Caco-2 (cell line): ENCODE data around the gene INAVA. TPM values are rescaled to one million over a fixed set of nuclear protein-coding genes. Genes with fewer than 3 reads are reported as not detected.

Experiments
- BruUV-seq: library from RNA; stranded (reverse); fragments of 400-500 nt; replicated peaks from 2 replicates; lab custom pipeline; 2021; lab: Mats Ljungman, UMichigan
- CTCF ChIA-PET: fragments of 300-600 bp; sonication (Branson Sonifier 250); formaldehyde crosslinking; loops from one replicate; lab custom pipeline; 2022; ENCODE audit warnings: antibody characterized with exemption; lab: Charles Lee
- POLR2A ChIA-PET: fragments of 300-600 bp; sonication (Branson Sonifier 250); formaldehyde crosslinking; loops from one replicate; lab custom pipeline; 2022; ENCODE audit warnings: antibody characterized with exemption; lab: Charles Lee
- DNase-seq, 2 experiments: peaks; one replicate each; pipeline versions ENCODE4 v3.0.0 to v3.0.0-alpha.2; 2020 to 2022
- H3K27me3 ChIP-seq: replicated peaks from 2 replicates; pipeline ENCODE4 v1.6.0; 2011; ENCODE audit warnings: low read length; ENCODE audit not compliant: control insufficient read depth, insufficient read depth
- H3K36me3 ChIP-seq: 2 replicates; pipeline ENCODE4 v1.5.1; 2011; ENCODE audit warnings: low read length; ENCODE audit not compliant: control insufficient read depth, insufficient read depth
- H3K4me1 ChIP-seq: fragments of 250-450 bp; sonication (Bioruptor Pico); 2 replicates; pipeline ENCODE4 v1.5.1; 2020; ENCODE audit warnings: mild to moderate bottlenecking
- H3K4me3 ChIP-seq: 2 replicates; pipeline ENCODE4 v1.5.1; 2011; ENCODE audit warnings: low read depth, mild to moderate bottlenecking, control low read depth, low read length
- H3K9me3 ChIP-seq: fragments of 250-450 bp; sonication (Bioruptor Pico); 2 replicates; pipeline ENCODE4 v1.5.1; 2020; ENCODE audit warnings: mild to moderate bottlenecking, moderate library complexity
- H3K27ac Mint-ChIP-seq: one replicate; pipeline ENCODE4 v1.8.0; 2022; ENCODE audit warnings: mixed read lengths; ENCODE audit not compliant: unreplicated experiment
- H3K27me3 Mint-ChIP-seq: one replicate; pipeline ENCODE4 v1.8.0; 2022; ENCODE audit warnings: mixed read lengths; ENCODE audit not compliant: insufficient read depth, unreplicated experiment
- H3K36me3 Mint-ChIP-seq: one replicate; pipeline ENCODE4 v1.8.0; 2022; ENCODE audit warnings: mild to moderate bottlenecking, mixed read lengths; ENCODE audit not compliant: insufficient read depth, unreplicated experiment
- H3K4me1 Mint-ChIP-seq: one replicate; pipeline ENCODE4 v1.8.0; 2022; ENCODE audit warnings: low read depth, mixed read lengths; ENCODE audit not compliant: unreplicated experiment
- H3K4me3 Mint-ChIP-seq: one replicate; pipeline ENCODE4 v1.8.0; 2022; ENCODE audit warnings: mild to moderate bottlenecking, moderate library complexity, mixed read lengths; ENCODE audit not compliant: unreplicated experiment
- H3K9me3 Mint-ChIP-seq: one replicate; pipeline ENCODE4 v1.8.0; 2022; ENCODE audit warnings: mixed read lengths; ENCODE audit not compliant: unreplicated experiment
- intact Hi-C: fragments of 100-400 bp; cut with micrococcal nuclease; formaldehyde crosslinking; loops from one replicate; pipeline ENCODE4 v1.10.0; 2022; ENCODE audit not compliant: unreplicated experiment
- total RNA-seq: library from RNA; stranded (reverse); gene quantifications from 2 replicates; pipeline ENCODE4 v1.2.3, GENCODE V29; 2022
- TF ChIP-seq, protein P1 (sequence below), 2 experiments: fragments of 200-600 bp in 1 of 2; IDR thresholded peaks; 1 replicate in 1 of 2; 2 replicates in 1 of 2; pipeline versions ENCODE4 v1.5.1 to v1.8.0; 2011 to 2022; ENCODE audit warnings: antibody characterized with exemption in 1 of 2, control low read depth in 1 of 2, inconsistent platforms in 1 of 2, low read depth in 1 of 2, low read length in 1 of 2, mild to moderate bottlenecking in 1 of 2, moderate library complexity in 1 of 2; ENCODE audit not compliant: insufficient read depth in 1 of 2, severe bottlenecking in 1 of 2, unreplicated experiment in 1 of 2

The INAVA gene
- total RNA-seq, 1 experiment from 2014 or later, result 123 TPM

- H3K9me3 Mint-ChIP-seq, result no peaks in the 10 kb centered on the region
- H3K9me3 ChIP-seq, result no peaks in the 10 kb centered on the region
- H3K36me3 ChIP-seq, result peaks cover 13% of the 10 kb centered on the region
- POLR2A ChIA-PET, result interaction anchor here (0.5 to 2.3 kb wide), 13 partner anchors 8 to 1029 kb away, joined by 3 to 17 read pairs (median 4); partner anchors contain the start of genes DDX59 and KIF21B
- H3K27me3 Mint-ChIP-seq, result no peaks in the 10 kb centered on the region
- no TSS peak for BruUV-seq
- CTCF ChIA-PET, result interaction anchor here (0.8 to 1.9 kb wide), 5 partner anchors 12 to 274 kb away, joined by 3 to 13 read pairs (median 4); no protein-coding TSS in a partner anchor
- intact Hi-C loops, result no loop called here
- peak overlapping the region; percentile 94 for H3K27ac Mint-ChIP-seq
- H3K4me1 ChIP-seq, result peaks cover 38% of the 10 kb centered on the region
- no peaks in the 10 kb centered on the region for H3K27me3 ChIP-seq
- peak overlapping the region; percentile 97 for H3K4me3 Mint-ChIP-seq
- peak overlapping the region; percentile 73 for H3K4me3 ChIP-seq
- DNase-seq, result peak in 1 of 2 experiments; percentile 82
- TF ChIP-seq, protein P1, sequence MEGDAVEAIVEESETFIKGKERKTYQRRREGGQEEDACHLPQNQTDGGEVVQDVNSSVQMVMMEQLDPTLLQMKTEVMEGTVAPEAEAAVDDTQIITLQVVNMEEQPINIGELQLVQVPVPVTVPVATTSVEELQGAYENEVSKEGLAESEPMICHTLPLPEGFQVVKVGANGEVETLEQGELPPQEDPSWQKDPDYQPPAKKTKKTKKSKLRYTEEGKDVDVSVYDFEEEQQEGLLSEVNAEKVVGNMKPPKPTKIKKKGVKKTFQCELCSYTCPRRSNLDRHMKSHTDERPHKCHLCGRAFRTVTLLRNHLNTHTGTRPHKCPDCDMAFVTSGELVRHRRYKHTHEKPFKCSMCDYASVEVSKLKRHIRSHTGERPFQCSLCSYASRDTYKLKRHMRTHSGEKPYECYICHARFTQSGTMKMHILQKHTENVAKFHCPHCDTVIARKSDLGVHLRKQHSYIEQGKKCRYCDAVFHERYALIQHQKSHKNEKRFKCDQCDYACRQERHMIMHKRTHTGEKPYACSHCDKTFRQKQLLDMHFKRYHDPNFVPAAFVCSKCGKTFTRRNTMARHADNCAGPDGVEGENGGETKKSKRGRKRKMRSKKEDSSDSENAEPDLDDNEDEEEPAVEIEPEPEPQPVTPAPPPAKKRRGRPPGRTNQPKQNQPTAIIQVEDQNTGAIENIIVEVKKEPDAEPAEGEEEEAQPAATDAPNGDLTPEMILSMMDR (IDR thresholded peaks at IDR 0.05; ENCODE audit: insufficient read depth in 1 of 2, low read depth in 1 of 2, low read length in 1 of 2, severe bottlenecking in 1 of 2, unreplicated experiment in 1 of 2), result no peak
- peaks cover 83% of the 10 kb centered on the region for H3K36me3 Mint-ChIP-seq
- peaks cover 31% of the 10 kb centered on the region for H3K4me1 Mint-ChIP-seq
Measured at GRCh38 chr1:200895801-200896530, 1.3 kb downstream of the INAVA start.

- Histone ChIP-seq H3K9me3 (no peaks in the 10 kb centered on the region), H3K4me3 (peak overlapping the region; percentile 73), H3K27me3 (no peaks in the 10 kb centered on the region), H3K36me3 (peaks cover 17% of the 10 kb centered on the region), H3K4me1 (peaks cover 38% of the 10 kb centered on the region)
- no peaks in the 10 kb centered on the region for H3K27me3 Mint-ChIP-seq
- CTCF ChIA-PET, result interaction anchor here (0.6 to 1.9 kb wide), 6 partner anchors 11 to 274 kb away, joined by 3 to 13 read pairs (median 4); no protein-coding TSS in a partner anchor
- peak overlapping the region; percentile 97 for H3K4me3 Mint-ChIP-seq
- peaks cover 83% of the 10 kb centered on the region for H3K36me3 Mint-ChIP-seq
- TF ChIP-seq, protein P1 (IDR thresholded peaks at IDR 0.05; ENCODE audit: insufficient read depth in 1 of 2, low read depth in 1 of 2, low read length in 1 of 2, severe bottlenecking in 1 of 2, unreplicated experiment in 1 of 2), result no peak
- POLR2A ChIA-PET, result interaction anchor here (0.6 to 2.3 kb wide), 11 partner anchors 8 to 1028 kb away, joined by 3 to 17 read pairs (median 4); partner anchors contain the start of gene DDX59
- H3K4me1 Mint-ChIP-seq, result peaks cover 38% of the 10 kb centered on the region
- no peaks in the 10 kb centered on the region for H3K9me3 Mint-ChIP-seq
- DNase-seq, result peak; percentile 97 to 98
- no TSS peak for BruUV-seq
- peak overlapping the region; percentile 94 for H3K27ac Mint-ChIP-seq
- intact Hi-C loops, result loop anchor here (1.0 kb wide), 1 partner anchor 11 kb away; no protein-coding TSS in a partner anchor
Measured at GRCh38 chr1:200896531-200897196, 2.0 kb downstream of the INAVA start.

DNA sequence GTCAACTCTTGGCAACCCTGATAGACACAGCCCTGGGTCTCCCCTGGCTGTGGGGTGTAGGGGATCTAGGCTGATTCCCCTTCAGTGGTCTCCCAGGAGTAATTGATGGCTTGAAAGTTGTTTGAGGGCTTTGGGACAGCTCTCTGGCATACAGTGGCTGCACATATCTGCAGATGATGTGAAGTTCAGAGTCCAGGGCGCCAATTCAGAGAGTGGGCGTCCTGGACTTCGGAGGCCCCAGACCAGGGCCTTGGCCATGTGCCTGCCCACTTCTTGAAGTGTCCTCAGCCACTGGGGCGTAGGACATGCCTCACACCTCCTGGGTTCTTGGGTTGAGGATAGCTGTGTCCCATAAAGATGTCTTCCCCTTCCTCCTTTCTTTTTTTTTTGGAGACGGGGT lies 2.6 kb downstream of the INAVA start:
- Mint-ChIP-seq H3K4me1 (peaks cover 43% of the 10 kb centered on the region), H3K36me3 (peaks cover 87% of the 10 kb centered on the region), H3K27ac (peak overlapping the region; percentile 94), H3K4me3 (peak overlapping the region; percentile 97), H3K27me3 (no peaks in the 10 kb centered on the region), H3K9me3 (no peaks in the 10 kb centered on the region)
- CTCF ChIA-PET, result interaction anchor here (0.6 to 1.9 kb wide), 4 partner anchors 29 to 275 kb away, joined by 3 to 13 read pairs (median 6); no protein-coding TSS in a partner anchor
- BruUV-seq, result no TSS peak
- H3K4me1 ChIP-seq, result peaks cover 38% of the 10 kb centered on the region
- peaks cover 18% of the 10 kb centered on the region for H3K36me3 ChIP-seq
- intact Hi-C loops, result loop anchor here (1.0 kb wide), 1 partner anchor 10 kb away; no protein-coding TSS in a partner anchor
- TF ChIP-seq, protein P1 (IDR thresholded peaks at IDR 0.05; ENCODE audit: insufficient read depth in 1 of 2, low read depth in 1 of 2, low read length in 1 of 2, severe bottlenecking in 1 of 2, unreplicated experiment in 1 of 2), result no peak
- no peak for DNase-seq
- no peaks in the 10 kb centered on the region for H3K9me3 ChIP-seq
- H3K27me3 ChIP-seq, result no peaks in the 10 kb centered on the region
- H3K4me3 ChIP-seq, result peak overlapping the region; percentile 27
- POLR2A ChIA-PET, result interaction anchor here (0.6 to 2.3 kb wide), 7 partner anchors 8 to 227 kb away, joined by 3 to 17 read pairs (median 5); partner anchors contain the start of gene DDX59
